RWPE2 (cell line): ENCODE measurements around the gene NDST1.

Experiments
- ATAC-seq: fragments of 200-7000 bp; cut with Tn5 transposase; 3 replicates; pipeline ENCODE4 v1.9.1; 2021; ENCODE audit warnings: low read depth
- DNase-seq: peaks from one replicate; pipeline ENCODE4 v3.0.0-alpha.2; 2020; ENCODE audit warnings: low spot score
- H3K27ac ChIP-seq: fragments of 450-650 bp; 2 replicates; pipeline ENCODE4 v1.5.1; 2017; ENCODE audit warnings: mild to moderate bottlenecking; ENCODE audit not compliant: poor library complexity, severe bottlenecking
- H3K27me3 ChIP-seq: fragments of 250-450 bp; sonication (Bioruptor Pico); 2 replicates; pipeline ENCODE4 v1.5.1; 2021; ENCODE audit warnings: mild to moderate bottlenecking, moderate library complexity; ENCODE audit not compliant: insufficient read depth, poor library complexity, severe bottlenecking
- H3K36me3 ChIP-seq: fragments of 250-450 bp; sonication (Bioruptor Pico); 2 replicates; pipeline ENCODE4 v1.5.1; 2020; ENCODE audit warnings: low read depth, mild to moderate bottlenecking, moderate library complexity
- H3K4me1 ChIP-seq: fragments of 250-450 bp; sonication (Bioruptor Pico); 2 replicates; pipeline ENCODE4 v1.5.1; 2021; ENCODE audit warnings: mild to moderate bottlenecking, moderate library complexity; ENCODE audit not compliant: insufficient read depth, poor library complexity, severe bottlenecking
- H3K4me3 ChIP-seq: fragments of 250-450 bp; sonication (Bioruptor Pico); 2 replicates; pipeline ENCODE4 v1.5.1; 2021; ENCODE audit warnings: mild to moderate bottlenecking, moderate library complexity; ENCODE audit not compliant: severe bottlenecking
- H3K9me3 ChIP-seq: fragments of 250-450 bp; sonication (Bioruptor Pico); 2 replicates; pipeline ENCODE4 v1.5.1; 2021; ENCODE audit warnings: mild to moderate bottlenecking, moderate library complexity; ENCODE audit not compliant: severe bottlenecking
- TF ChIP-seq, protein P1 (sequence below): fragments of 450-650 bp; IDR thresholded peaks from one replicate; pipeline ENCODE4 v1.5.1; 2017; ENCODE audit warnings: mild to moderate bottlenecking, moderate library complexity; ENCODE audit not compliant: poor library complexity, severe bottlenecking

Gene NDST1

GRCh38 chr5:150573216-150573615 is 65.3 kb downstream of the NDST1 start:
- Histone ChIP-seq H3K27me3 (no peaks in the 10 kb centered on the region), H3K4me1 (no peaks in the 10 kb centered on the region), H3K9me3 (no peaks in the 10 kb centered on the region), H3K36me3 (no peaks in the 10 kb centered on the region), H3K4me3 (no peak overlapping the region), H3K27ac (no peak overlapping the region)
- DNase-seq = peak; percentile 25
- ATAC-seq = no peak
- TF ChIP-seq, protein P1, sequence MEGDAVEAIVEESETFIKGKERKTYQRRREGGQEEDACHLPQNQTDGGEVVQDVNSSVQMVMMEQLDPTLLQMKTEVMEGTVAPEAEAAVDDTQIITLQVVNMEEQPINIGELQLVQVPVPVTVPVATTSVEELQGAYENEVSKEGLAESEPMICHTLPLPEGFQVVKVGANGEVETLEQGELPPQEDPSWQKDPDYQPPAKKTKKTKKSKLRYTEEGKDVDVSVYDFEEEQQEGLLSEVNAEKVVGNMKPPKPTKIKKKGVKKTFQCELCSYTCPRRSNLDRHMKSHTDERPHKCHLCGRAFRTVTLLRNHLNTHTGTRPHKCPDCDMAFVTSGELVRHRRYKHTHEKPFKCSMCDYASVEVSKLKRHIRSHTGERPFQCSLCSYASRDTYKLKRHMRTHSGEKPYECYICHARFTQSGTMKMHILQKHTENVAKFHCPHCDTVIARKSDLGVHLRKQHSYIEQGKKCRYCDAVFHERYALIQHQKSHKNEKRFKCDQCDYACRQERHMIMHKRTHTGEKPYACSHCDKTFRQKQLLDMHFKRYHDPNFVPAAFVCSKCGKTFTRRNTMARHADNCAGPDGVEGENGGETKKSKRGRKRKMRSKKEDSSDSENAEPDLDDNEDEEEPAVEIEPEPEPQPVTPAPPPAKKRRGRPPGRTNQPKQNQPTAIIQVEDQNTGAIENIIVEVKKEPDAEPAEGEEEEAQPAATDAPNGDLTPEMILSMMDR = no peak

DNA sequence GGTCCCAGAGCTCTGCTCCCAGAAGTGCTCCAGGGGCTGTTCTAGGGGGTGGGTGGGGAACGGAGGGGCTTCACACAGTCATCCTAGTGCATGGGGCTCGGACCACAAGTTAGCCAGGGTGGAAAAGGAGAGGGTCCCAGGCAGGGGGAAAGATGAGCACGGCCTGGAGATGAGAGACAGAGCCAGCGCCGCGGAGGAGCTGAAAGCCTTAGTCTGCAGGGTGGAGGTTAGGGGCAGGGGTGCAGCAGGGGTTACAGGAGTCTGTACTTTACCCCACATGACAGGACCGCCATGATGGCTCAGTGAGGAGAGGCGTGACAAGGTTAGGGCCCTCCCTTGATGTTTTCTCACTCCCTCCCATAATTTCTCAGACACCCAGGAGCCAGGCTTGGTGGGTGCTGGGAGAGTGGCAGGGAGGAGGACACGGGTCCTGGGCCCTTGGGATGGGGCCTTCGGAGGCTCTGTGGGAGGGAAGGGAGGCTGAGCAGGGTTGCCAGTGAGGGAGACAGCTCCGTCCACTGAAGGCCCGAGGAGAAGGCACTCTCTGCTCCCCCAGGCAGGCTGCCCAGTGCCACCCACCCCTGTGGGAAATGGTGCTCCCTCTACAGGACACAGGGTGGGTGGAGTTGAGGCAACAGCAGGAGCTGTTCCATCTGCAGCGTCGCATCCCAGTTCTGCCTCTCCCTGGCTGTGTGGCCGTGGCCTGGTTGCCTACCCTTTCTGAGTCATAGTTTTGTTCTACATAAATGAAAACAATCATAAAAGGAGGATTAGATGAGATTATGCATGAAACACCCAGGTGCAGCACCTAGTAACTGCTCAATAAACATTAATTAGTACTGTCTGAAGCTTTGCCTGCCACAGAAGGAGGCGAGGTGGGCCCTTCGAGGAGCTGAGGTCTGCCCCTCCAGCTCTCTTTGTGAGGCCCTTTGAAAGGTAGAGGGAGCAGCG is 66.2 kb downstream of the NDST1 start:
- no peak overlapping the region for H3K4me3 ChIP-seq
- H3K9me3 ChIP-seq = no peaks in the 10 kb centered on the region
- H3K4me1 ChIP-seq = no peaks in the 10 kb centered on the region
- no peak overlapping the region for H3K27ac ChIP-seq
- H3K27me3 ChIP-seq = no peaks in the 10 kb centered on the region
- ATAC-seq (peak; percentile 44; the same call in 1 of the 3 replicates), DNase-seq (peak; percentile 67)
- no peaks in the 10 kb centered on the region for H3K36me3 ChIP-seq
- TF ChIP-seq, protein P1 = peak; percentile 13

- no peaks in the 10 kb centered on the region for H3K27me3 ChIP-seq
- ATAC-seq = no peak
Measured at GRCh38 chr5:150574818-150575547, 67.1 kb downstream of the NDST1 start.

DNA sequence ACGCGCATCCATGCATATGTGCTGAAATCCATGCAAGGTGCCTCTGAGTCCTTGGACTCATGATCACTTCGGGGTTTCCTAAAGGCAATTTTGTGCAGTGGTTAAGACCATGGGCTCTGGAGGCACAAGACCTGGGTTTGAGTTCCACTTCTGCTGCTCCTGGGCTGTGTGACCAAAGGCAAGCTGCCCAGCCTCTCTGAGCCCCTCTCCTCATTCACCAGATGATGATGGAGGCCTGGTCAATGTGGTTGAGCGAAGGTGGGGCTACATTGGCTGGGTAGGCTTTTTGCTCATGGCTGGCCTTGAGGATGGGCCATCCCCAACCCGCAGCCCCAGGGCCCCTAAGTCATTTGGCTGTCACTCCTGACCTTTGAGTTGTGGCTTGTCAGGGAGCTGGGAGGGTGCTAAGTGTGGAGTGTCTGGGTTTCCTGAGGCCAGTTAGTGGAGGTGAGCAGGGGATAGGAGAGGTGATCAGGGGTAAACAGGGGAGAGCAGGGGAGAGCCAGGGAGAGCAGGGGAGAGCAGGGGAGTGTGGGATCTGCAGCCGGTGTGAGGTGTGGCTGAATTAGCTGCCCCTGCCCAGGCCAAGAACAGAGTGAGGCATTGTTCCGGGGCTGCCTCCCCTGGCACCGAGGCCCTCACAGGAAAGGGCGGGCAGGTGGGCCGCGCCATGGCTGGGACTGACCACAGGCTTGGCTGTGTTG is 68.0 kb downstream of the NDST1 start:
- Histone ChIP-seq H3K4me3 (no peak overlapping the region), H3K27me3 (no peaks in the 10 kb centered on the region), H3K36me3 (no peaks in the 10 kb centered on the region), H3K9me3 (no peaks in the 10 kb centered on the region), H3K27ac (no peak overlapping the region), H3K4me1 (no peaks in the 10 kb centered on the region)
- TF ChIP-seq, protein P1 = no peak
- DNase-seq = peak; percentile 32
- ATAC-seq = no peak

More at GRCh38 chr5:150574818-150575547, 67.1 kb downstream of the NDST1 start:
- Histone ChIP-seq H3K4me3 (no peak overlapping the region), H3K9me3 (no peaks in the 10 kb centered on the region), H3K27ac (no peak overlapping the region), H3K36me3 (no peaks in the 10 kb centered on the region), H3K4me1 (no peaks in the 10 kb centered on the region)
- TF ChIP-seq, protein P1 = no peak
- peak; percentile 58 for DNase-seq
